CD4-positive, alpha-beta T cell (primary cell): ENCODE measurements around the gene TRIP4. TPM values are rescaled to one million over a fixed set of nuclear protein-coding genes. Genes with fewer than 3 reads are reported as not detected.

Experiments
- ATAC-seq: fragments of 200-7000 bp; cut with Tn5 transposase; one replicate; pipeline ENCODE4 v1.10.0; 2022; ENCODE audit warnings: mild to moderate bottlenecking; ENCODE audit not compliant: poor library complexity
- CTCF ChIA-PET: fragments of 350-600 bp; sonication (Branson Sonifier 250); formaldehyde crosslinking; loops from one replicate; lab custom pipeline; 2021; ENCODE audit warnings: antibody characterized with exemption, inconsistent platforms; lab: Charles Lee
- POLR2A ChIA-PET: fragments of 350-600 bp; sonication (Branson Sonifier 250); formaldehyde crosslinking; loops from one replicate; lab custom pipeline; 2021; ENCODE audit warnings: antibody characterized with exemption, inconsistent platforms; lab: Charles Lee
- DNase-seq, 14 experiments: peaks; one replicate each; pipeline ENCODE4 v3.0.0-alpha.2; 2013 to 2020; ENCODE audit warnings: mixed read lengths in 2 of 14
- H3K27ac ChIP-seq, 2 donors: one replicate each; pipeline versions ENCODE4 v1.5.1 to v1.7.0; 2013; ENCODE audit warnings: low read length in 2 of 2, low read depth in 1 of 2, mild to moderate bottlenecking in 1 of 2
- H3K27me3 ChIP-seq, 2 experiments: 1 replicate in 1 of 2; 2 replicates in 1 of 2; pipeline versions ENCODE4 v1.6.1 to v1.7.0; 2013; ENCODE audit warnings: low read length in 2 of 2, control low read depth in 1 of 2, mild to moderate bottlenecking in 1 of 2, moderate library complexity in 1 of 2; ENCODE audit not compliant: insufficient read depth in 2 of 2, control insufficient read depth in 1 of 2
- H3K36me3 ChIP-seq: one replicate; pipeline ENCODE4 v1.6.1; 2013; ENCODE audit warnings: low read length, control low read depth; ENCODE audit not compliant: insufficient read depth
- H3K4me1 ChIP-seq: one replicate; pipeline ENCODE4 v1.6.1; 2013; ENCODE audit warnings: low read length, control low read depth; ENCODE audit not compliant: insufficient read depth
- H3K4me3 ChIP-seq: one replicate; pipeline ENCODE4 v1.5.1; 2013; ENCODE audit warnings: mild to moderate bottlenecking, low read length, moderate library complexity
- H3K9me3 ChIP-seq, 2 experiments: 1 replicate in 1 of 2; 2 replicates in 1 of 2; pipeline versions ENCODE4 v1.6.1 to v1.7.0; 2013; ENCODE audit warnings: low read length in 2 of 2, mild to moderate bottlenecking in 2 of 2, control low read depth in 1 of 2, moderate library complexity in 1 of 2; ENCODE audit not compliant: control insufficient read depth in 1 of 2, insufficient read depth in 1 of 2
- H3K27ac Mint-ChIP-seq: one replicate; pipeline ENCODE4 v1.8.0; 2020; ENCODE audit warnings: mixed read lengths
- H3K27me3 Mint-ChIP-seq: one replicate; pipeline ENCODE4 v1.8.0; 2021; ENCODE audit warnings: mixed read lengths
- H3K36me3 Mint-ChIP-seq: one replicate; pipeline ENCODE4 v1.8.0; 2021; ENCODE audit warnings: low read depth, mixed read lengths
- H3K4me1 Mint-ChIP-seq: one replicate; pipeline ENCODE4 v1.8.0; 2021; ENCODE audit warnings: low read depth, mixed read lengths
- H3K4me3 Mint-ChIP-seq: one replicate; pipeline ENCODE4 v1.8.0; 2020; ENCODE audit warnings: mild to moderate bottlenecking, mixed read lengths
- H3K9me3 Mint-ChIP-seq: one replicate; pipeline ENCODE4 v1.8.0; 2020; ENCODE audit warnings: mixed read lengths
- CTCF ChIP-seq: fragments of 200-600 bp; IDR thresholded peaks from one replicate; pipeline ENCODE4 v1.8.0; 2022; ENCODE audit warnings: antibody characterized with exemption, mild to moderate bottlenecking
- intact Hi-C, 2 experiments: fragments of 100-400 bp; cut with DNase I in 1 of 2; cut with micrococcal nuclease in 1 of 2; formaldehyde crosslinking; loops; one replicate each; pipeline versions ENCODE4 v1.15.1 to v1.9.0; 2023 to 2025; cut with DNase I, micrococcal nuclease
- total RNA-seq, 174 experiments: library from RNA in 2 of 174; stranded (reverse) in 2 of 174; gene quantifications; one replicate each; pipeline ENCODE4 v1.2.3 and lab custom pipeline; 2021 to 2026

The TRIP4 gene
- total RNA-seq, 2 experiments from 2014 or later: 9.6 to 10.7 TPM

GRCh38 chr15:64354688-64355344 is 32.8 kb upstream of the TRIP4 start:
- DNase-seq (peak in 1 of 14 experiments; percentile 4), ATAC-seq (no peak)
- Histone ChIP-seq H3K4me3 (peak overlapping the region; percentile 95), H3K4me1 (peaks cover 16% of the 10 kb centered on the region), H3K36me3 (no peaks in the 10 kb centered on the region), H3K9me3 (no peaks in the 10 kb centered on the region), H3K27ac (peak overlapping the region; percentile 6 to 55), H3K27me3 (no peaks in the 10 kb centered on the region)
- Mint-ChIP-seq H3K4me1 (peaks cover 26% of the 10 kb centered on the region), H3K4me3 (peak overlapping the region; percentile 96), H3K27me3 (no peaks in the 10 kb centered on the region), H3K36me3 (peaks cover 20% of the 10 kb centered on the region), H3K9me3 (no peaks in the 10 kb centered on the region), H3K27ac (peak overlapping the region; percentile 87)
- no peak for TF ChIP-seq CTCF
- ChIA-PET POLR2A (interaction anchor here (0.5 to 2.3 kb wide), 4 partner anchors 10 to 520 kb away, joined by 3 to 20 read pairs (median 8); partner anchors contain the start of genes PPIB and TRIP4), CTCF (interaction anchor here (2.1 kb wide), 1 partner anchor 20 kb away, joined by 5 read pairs; no protein-coding TSS in a partner anchor)
- intact Hi-C loops: loop anchor here (1.0 to 10.0 kb wide), 3 partner anchors 32 to 260 kb away; partner anchors contain the start of genes CIAO2A (in 1 of the 2), PPIB (in 1 of the 2), SNX1 (in 1 of the 2) and TRIP4 (in 1 of the 2)

- Histone ChIP-seq H3K27ac (peak overlapping the region; percentile 6 to 55), H3K4me3 (peak overlapping the region; percentile 95), H3K36me3 (no peaks in the 10 kb centered on the region), H3K4me1 (peaks cover 16% of the 10 kb centered on the region), H3K27me3 (no peaks in the 10 kb centered on the region), H3K9me3 (no peaks in the 10 kb centered on the region)
- H3K36me3 Mint-ChIP-seq: peaks cover 20% of the 10 kb centered on the region
- H3K27me3 Mint-ChIP-seq: no peaks in the 10 kb centered on the region
- ChIA-PET CTCF (interaction anchor here (1.0 to 2.1 kb wide), 3 partner anchors 21 to 24 kb away, joined by 3 to 5 read pairs (median 4); no protein-coding TSS in a partner anchor), POLR2A (interaction anchor here (0.5 to 2.3 kb wide), 6 partner anchors 10 to 538 kb away, joined by 3 to 20 read pairs (median 4); partner anchors contain the start of genes PPIB and TRIP4)
- DNase-seq: peak in 9 of 14 experiments; percentile 1 to 37 (median 6)
- H3K9me3 Mint-ChIP-seq: no peaks in the 10 kb centered on the region
- H3K4me1 Mint-ChIP-seq: peaks cover 26% of the 10 kb centered on the region
- H3K4me3 Mint-ChIP-seq: peak overlapping the region; percentile 96
- no peak for TF ChIP-seq CTCF
- peak; percentile 31 for ATAC-seq
- peak overlapping the region; percentile 87 for H3K27ac Mint-ChIP-seq
- intact Hi-C loops: loop anchor here (1.0 to 10.0 kb wide), 3 partner anchors 32 to 261 kb away; partner anchors contain the start of genes CIAO2A (in 1 of the 2), PPIB (in 1 of the 2), SNX1 (in 1 of the 2) and TRIP4 (in 1 of the 2)
Measured at GRCh38 chr15:64355348-64355943, 32.2 kb upstream of the TRIP4 start.

- Histone ChIP-seq H3K36me3 (no peaks in the 10 kb centered on the region), H3K4me1 (peaks cover 16% of the 10 kb centered on the region), H3K27ac (peak within 1 kb of the TSS; percentile 49 to 55), H3K4me3 (peak within 1 kb of the TSS; percentile 95), H3K27me3 (no peaks in the 10 kb centered on the region), H3K9me3 (no peaks in the 10 kb centered on the region)
- Mint-ChIP-seq H3K27ac (peak within 1 kb of the TSS; percentile 87), H3K4me3 (peak within 1 kb of the TSS; percentile 96), H3K36me3 (peaks cover 17% of the 10 kb centered on the region), H3K9me3 (no peaks in the 10 kb centered on the region), H3K4me1 (peaks cover 22% of the 10 kb centered on the region), H3K27me3 (no peaks in the 10 kb centered on the region)
- ChIA-PET POLR2A (interaction anchor here (0.6 to 2.3 kb wide), 6 partner anchors 15 to 537 kb away, joined by 3 to 20 read pairs (median 3); partner anchors contain the start of genes PPIB and TRIP4), CTCF (interaction anchor here (1.0 to 2.1 kb wide), 3 partner anchors 22 to 24 kb away, joined by 3 to 5 read pairs (median 4); no protein-coding TSS in a partner anchor)
- TF ChIP-seq CTCF: peak; percentile 34
- peak; percentile 96 for ATAC-seq
- DNase-seq: peak; percentile 80 to 97 (median 89)
- intact Hi-C loops: loop anchor here (1.0 to 10.0 kb wide), 5 partner anchors 31 to 261 kb away; partner anchors contain the start of genes PPIB (in 2 of the 2), TRIP4 (in 2 of the 2), CIAO2A (in 1 of the 2) and SNX1 (in 1 of the 2)
Measured at GRCh38 chr15:64355944-64356709, 31.5 kb upstream of the TRIP4 start, which contains the start of gene CSNK1G1. Gene CSNK1G1, minus strand, starts transcription at chr15:64356173. Its CDS starts 55,674 bp downstream, at chr15:64300499.
